ENCODE results near the gene PLIN5.

Gene PLIN5

DNA sequence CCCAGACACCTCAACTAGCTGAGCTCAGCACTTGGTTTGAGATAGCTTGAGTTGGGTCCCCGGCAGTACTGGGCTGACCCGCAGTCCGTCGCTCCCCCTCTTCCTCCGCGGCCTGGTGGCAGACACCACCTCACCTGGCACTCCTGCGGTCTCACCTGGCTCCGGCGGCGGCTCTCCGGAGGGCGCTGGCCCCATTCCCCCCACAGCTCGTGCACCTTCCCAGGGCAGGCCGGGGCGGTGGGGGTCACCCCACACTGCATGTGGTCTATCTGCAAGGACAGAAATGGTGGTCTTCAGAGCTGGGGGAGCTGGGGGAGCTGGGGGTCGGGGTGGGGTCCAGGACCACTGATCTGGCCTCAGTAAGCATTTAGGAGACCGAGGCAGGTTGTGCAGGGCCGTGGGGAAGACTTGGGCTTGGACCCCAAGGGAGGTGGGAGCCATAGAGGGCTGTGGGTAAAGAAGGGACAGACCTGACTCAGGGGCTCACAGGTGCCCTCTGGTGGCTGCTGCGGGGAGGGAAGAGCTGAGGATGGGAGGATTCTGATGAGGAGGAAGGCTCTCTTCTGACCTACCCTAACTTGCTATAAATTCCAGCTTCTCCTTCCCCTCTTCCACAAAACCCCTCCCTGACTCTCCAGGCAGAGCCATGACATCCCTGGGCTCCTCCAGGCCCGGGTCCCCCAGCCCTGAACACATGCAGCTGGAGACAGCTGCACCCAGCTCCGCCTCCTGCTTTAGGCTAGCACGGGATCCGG lies 10.0 kb downstream of the PLIN5 start:
- H3K4me3 ChIP-seq (replicated peaks; ENCODE audit: insufficient read depth, low read length): no peak overlapping the region
- H3K27ac ChIP-seq (replicated peaks): no peak overlapping the region
- peak in 1 of 2 experiments; percentile 69 for DNase-seq (ENCODE audit: low read depth in 1 of 2, low spot score in 1 of 2)
- H3K27me3 ChIP-seq (ENCODE audit: insufficient read depth, poor library complexity, severe bottlenecking): no peaks in the 10 kb centered on the region
- TF ChIP-seq, protein P1, sequence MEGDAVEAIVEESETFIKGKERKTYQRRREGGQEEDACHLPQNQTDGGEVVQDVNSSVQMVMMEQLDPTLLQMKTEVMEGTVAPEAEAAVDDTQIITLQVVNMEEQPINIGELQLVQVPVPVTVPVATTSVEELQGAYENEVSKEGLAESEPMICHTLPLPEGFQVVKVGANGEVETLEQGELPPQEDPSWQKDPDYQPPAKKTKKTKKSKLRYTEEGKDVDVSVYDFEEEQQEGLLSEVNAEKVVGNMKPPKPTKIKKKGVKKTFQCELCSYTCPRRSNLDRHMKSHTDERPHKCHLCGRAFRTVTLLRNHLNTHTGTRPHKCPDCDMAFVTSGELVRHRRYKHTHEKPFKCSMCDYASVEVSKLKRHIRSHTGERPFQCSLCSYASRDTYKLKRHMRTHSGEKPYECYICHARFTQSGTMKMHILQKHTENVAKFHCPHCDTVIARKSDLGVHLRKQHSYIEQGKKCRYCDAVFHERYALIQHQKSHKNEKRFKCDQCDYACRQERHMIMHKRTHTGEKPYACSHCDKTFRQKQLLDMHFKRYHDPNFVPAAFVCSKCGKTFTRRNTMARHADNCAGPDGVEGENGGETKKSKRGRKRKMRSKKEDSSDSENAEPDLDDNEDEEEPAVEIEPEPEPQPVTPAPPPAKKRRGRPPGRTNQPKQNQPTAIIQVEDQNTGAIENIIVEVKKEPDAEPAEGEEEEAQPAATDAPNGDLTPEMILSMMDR (IDR thresholded peaks at IDR 0.05; ENCODE audit: insufficient read depth, low read length): peak; percentile 96
- no peak for TF ChIP-seq REST (IDR thresholded peaks at IDR 0.05; ENCODE audit: insufficient replicate concordance, low read depth)
- TF ChIP-seq SPI1 (IDR thresholded peaks at IDR 0.05; ENCODE audit: borderline replicate concordance, low read depth): no peak

DNA sequence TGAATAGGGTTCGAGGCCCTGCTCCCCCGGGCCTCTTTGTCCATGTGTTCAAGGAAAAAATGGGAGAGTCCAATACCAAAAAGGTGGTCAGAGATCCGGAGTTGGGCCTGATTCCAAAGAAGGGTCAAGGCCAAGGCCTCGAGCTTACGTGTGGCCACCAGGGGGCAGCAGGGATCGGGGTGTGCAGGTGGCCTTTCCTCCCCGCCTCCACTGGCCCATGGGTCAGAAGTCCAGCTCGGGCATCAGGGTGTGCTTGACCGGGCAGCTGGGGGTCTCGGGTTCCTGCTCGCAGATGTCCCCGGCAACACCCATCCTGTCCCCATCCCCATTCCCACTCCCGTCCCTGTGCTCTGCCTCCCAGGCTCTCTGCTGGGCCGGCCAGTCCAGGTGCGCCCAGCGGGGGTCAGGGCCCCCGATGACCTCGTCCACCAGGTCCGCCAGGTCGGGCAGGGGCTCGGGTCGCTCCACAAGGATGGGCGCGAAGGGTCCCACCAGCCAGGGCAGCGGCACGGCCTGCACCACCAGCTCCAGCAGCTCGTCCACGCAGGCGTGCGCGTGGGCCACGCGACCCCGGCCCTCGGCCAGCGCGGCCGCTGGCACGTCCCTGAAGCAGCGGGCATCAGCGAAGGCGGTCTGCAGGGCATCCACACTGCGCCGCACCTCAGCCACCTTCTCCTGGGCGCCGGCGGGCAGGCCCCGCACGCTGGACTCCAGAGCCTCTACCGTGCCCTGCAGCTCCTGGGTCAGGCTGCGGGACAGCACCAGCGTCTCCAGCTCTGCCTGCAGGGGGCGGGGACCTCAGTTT lies 11.5 kb downstream of the PLIN5 start:
- no peak overlapping the region for H3K27ac ChIP-seq (replicated peaks)
- DNase-seq (ENCODE audit: low read depth in 1 of 2, low spot score in 1 of 2): peak in 1 of 2 experiments; percentile 29
- H3K27me3 ChIP-seq (ENCODE audit: insufficient read depth, poor library complexity, severe bottlenecking): no peaks in the 10 kb centered on the region
- TF ChIP-seq SPI1 (IDR thresholded peaks at IDR 0.05; ENCODE audit: borderline replicate concordance, low read depth) (no peak), POLR2AphosphoS5 (IDR thresholded peaks at IDR 0.05; ENCODE audit: low read depth) (no peak), GABPA (IDR thresholded peaks at IDR 0.05; ENCODE audit: low read depth) (no peak)
- TF ChIP-seq, protein P1 (IDR thresholded peaks at IDR 0.05; ENCODE audit: insufficient read depth, low read length): peak; percentile 72
- no peak overlapping the region for H3K4me3 ChIP-seq (replicated peaks; ENCODE audit: insufficient read depth, low read length)

DNA sequence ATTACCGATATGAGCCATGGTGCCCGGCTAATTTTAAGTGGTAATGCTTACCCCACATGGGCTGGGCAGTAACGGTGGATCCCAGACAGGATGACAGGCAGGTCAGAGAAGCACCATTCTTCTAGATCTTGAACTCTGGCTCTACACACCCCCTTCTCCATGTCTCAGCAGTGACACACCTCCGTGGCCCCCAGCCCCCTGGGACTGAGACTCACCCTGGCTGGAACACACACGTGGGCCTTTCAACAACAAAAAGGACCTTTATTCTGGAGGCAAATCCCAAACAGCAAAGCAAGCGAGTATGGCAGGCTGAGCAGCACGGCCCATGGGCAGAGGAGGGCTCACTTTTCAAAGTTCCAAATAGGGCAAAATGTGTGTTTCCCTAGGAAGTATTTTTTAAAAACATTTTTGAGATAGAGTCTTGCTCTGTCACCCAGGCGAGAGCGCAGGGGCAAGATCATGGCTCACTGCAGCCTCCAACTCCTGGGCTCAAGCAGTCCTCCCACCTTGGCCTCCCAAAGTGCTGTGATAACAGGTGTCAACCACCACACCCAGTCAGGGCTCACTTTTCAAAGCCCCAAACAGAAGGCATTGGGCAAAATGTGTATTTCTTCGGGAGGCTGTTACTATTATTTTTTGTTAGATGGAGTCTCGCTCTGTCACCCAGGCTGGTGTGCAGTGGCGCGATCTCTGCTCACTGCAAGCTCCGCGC lies 12.6 kb downstream of the PLIN5 start:
- TF ChIP-seq GABPA (IDR thresholded peaks at IDR 0.05; ENCODE audit: low read depth): no peak
- TF ChIP-seq REST (IDR thresholded peaks at IDR 0.05; ENCODE audit: insufficient replicate concordance, low read depth): no peak
- TF ChIP-seq, protein P1 (IDR thresholded peaks at IDR 0.05; ENCODE audit: insufficient read depth, low read length): no peak
- no peak for TF ChIP-seq SPI1 (IDR thresholded peaks at IDR 0.05; ENCODE audit: borderline replicate concordance, low read depth)
- TF ChIP-seq POLR2AphosphoS5 (IDR thresholded peaks at IDR 0.05; ENCODE audit: low read depth): no peak
- no peak for DNase-seq (ENCODE audit: low read depth in 1 of 2, low spot score in 1 of 2)
- no peak overlapping the region for H3K4me3 ChIP-seq (replicated peaks; ENCODE audit: insufficient read depth, low read length)
- no peaks in the 10 kb centered on the region for H3K27me3 ChIP-seq (ENCODE audit: insufficient read depth, poor library complexity, severe bottlenecking)
- no peak overlapping the region for H3K27ac ChIP-seq (replicated peaks)

All from HL-60 (cell line).